ENCODE measurements around the gene SLC13A1.

DNA sequence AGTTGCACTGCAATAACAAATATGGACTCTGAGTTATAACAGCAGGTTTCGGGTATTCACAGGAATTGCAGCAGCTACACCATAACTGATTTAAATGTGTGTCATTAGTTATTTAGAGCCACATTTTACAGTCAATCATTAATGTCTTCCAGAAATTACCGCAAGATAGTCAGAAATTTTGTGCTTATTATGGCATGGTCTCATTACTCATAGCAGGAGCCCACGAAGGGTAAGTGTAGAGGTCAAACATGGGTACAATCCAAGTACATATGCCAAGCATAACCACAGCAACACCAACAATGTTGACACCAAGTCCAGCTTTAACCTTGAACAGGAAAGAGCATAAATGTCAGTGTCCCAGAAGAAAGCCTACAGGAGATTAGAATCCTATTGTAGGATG lies 84.4 kb downstream of the SLC13A1 start:
- TF ChIP-seq, protein P1, sequence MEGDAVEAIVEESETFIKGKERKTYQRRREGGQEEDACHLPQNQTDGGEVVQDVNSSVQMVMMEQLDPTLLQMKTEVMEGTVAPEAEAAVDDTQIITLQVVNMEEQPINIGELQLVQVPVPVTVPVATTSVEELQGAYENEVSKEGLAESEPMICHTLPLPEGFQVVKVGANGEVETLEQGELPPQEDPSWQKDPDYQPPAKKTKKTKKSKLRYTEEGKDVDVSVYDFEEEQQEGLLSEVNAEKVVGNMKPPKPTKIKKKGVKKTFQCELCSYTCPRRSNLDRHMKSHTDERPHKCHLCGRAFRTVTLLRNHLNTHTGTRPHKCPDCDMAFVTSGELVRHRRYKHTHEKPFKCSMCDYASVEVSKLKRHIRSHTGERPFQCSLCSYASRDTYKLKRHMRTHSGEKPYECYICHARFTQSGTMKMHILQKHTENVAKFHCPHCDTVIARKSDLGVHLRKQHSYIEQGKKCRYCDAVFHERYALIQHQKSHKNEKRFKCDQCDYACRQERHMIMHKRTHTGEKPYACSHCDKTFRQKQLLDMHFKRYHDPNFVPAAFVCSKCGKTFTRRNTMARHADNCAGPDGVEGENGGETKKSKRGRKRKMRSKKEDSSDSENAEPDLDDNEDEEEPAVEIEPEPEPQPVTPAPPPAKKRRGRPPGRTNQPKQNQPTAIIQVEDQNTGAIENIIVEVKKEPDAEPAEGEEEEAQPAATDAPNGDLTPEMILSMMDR (IDR thresholded peaks at IDR 0.05), result no peak
- no peak for TF ChIP-seq EP300 (IDR thresholded peaks at IDR 0.05)

All from esophagus muscularis mucosa (tissue), 3 donors.